Measurements from ENCODE around the gene SIPA1L3. TPM values are rescaled to one million over a fixed set of nuclear protein-coding genes. Genes with fewer than 3 reads are reported as not detected.
A peak's percentile ranks its signal among the peaks of the same experiment; 100 is the strongest.

The SIPA1L3 gene
- polyA plus RNA-seq, 6 donors from 2014 or later: 9.2 to 43.0 (median 19.5) TPM

DNA sequence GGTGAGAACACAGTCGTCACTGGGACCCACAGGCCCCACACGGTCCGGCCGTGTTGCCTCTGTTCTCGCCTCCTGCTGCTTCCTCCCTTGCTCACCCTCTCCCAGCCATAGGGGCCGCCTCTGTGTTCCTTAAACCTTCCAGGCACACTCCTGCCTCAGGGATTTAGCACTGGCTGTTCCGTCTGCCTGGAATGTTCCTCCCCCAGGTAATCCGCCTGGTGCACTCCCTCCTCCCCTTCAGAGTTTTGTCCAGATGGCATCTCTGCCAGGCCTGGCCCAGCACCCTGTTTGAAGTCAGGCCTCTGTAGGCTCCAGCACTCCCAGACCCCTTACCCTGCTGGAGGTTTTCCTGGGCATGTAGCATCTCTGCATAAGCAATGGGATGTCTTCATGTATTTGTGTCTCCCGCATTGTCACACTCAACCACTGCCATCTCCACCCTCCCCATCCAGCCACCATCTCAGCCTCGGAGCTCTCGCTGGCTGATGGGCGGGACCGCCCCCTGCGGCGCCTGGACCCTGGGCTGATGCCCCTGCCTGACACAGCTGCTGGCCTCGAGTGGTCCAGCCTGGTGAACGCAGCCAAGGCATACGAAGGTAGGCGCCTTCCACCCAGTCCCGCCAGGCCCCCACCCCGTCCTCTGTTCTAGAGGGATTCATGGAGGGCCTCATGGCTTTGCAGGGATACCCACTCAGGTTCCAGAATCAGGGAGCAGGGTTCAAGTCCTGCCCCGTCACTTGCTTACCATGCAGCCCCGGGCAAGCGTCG lies 291.1 kb downstream of the SIPA1L3 start:
- peaks cover 15 to 62% of the 10 kb centered on the region in 2 donors for H3K36me3 Mint-ChIP-seq
- H3K4me3 Mint-ChIP-seq: peak overlapping the region in 3 of 8 donors; percentile 37 to 68 (median 42)
- peak overlapping the region in 1 of 6 donors; percentile 54 for H3K27ac Mint-ChIP-seq

GRCh38 chr19:38199340-38199739 lies 292.3 kb downstream of the SIPA1L3 start:
- peaks cover 0 to 13% (median 9%) of the 10 kb centered on the region in 3 donors for H3K4me1 Mint-ChIP-seq
- no peak overlapping the region for H3K4me3 Mint-ChIP-seq
- DNase-seq: no peak
- peaks cover 0 to 4% (median 0%) of the 10 kb centered on the region in 3 donors for H3K27me3 Mint-ChIP-seq
- no peak for ATAC-seq (ENCODE audit: low read depth in 2 of 2)
- no peaks in the 10 kb centered on the region for H3K9me3 Mint-ChIP-seq
- no peak overlapping the region for H3K27ac Mint-ChIP-seq
- H3K36me3 Mint-ChIP-seq: peaks cover 15 to 62% of the 10 kb centered on the region in 2 donors

More for the DNA sequence above, 291.1 kb downstream of the SIPA1L3 start:
- peaks cover 0 to 13% (median 9%) of the 10 kb centered on the region in 3 donors for H3K4me1 Mint-ChIP-seq
- DNase-seq (no peak), ATAC-seq (ENCODE audit: low read depth in 2 of 2) (no peak)
- H3K9me3 Mint-ChIP-seq: no peaks in the 10 kb centered on the region
- H3K27me3 Mint-ChIP-seq: peaks cover 0 to 4% (median 0%) of the 10 kb centered on the region in 3 donors

- ATAC-seq (ENCODE audit: low read depth in 2 of 2): no peak
- H3K27me3 Mint-ChIP-seq: peaks cover 0 to 4% (median 0%) of the 10 kb centered on the region in 3 donors
Measured at GRCh38 chr19:38201731-38202130, 294.7 kb downstream of the SIPA1L3 start.

GRCh38 chr19:38202504-38202903 lies 295.5 kb downstream of the SIPA1L3 start:
- H3K4me1 Mint-ChIP-seq: peaks cover 0 to 5% (median 0%) of the 10 kb centered on the region in 3 donors
- H3K9me3 Mint-ChIP-seq: no peaks in the 10 kb centered on the region
- H3K4me3 Mint-ChIP-seq: peak overlapping the region in 2 of 8 donors; percentile 30 to 70
- H3K27me3 Mint-ChIP-seq: peaks cover 0 to 11% (median 0%) of the 10 kb centered on the region in 3 donors
- H3K27ac Mint-ChIP-seq: no peak overlapping the region
- ATAC-seq (ENCODE audit: low read depth in 2 of 2) (no peak), DNase-seq (no peak)
- H3K36me3 Mint-ChIP-seq: peaks cover 19 to 42% of the 10 kb centered on the region in 2 donors

More at GRCh38 chr19:38201731-38202130, 294.7 kb downstream of the SIPA1L3 start:
- peaks cover 15 to 42% of the 10 kb centered on the region in 2 donors for H3K36me3 Mint-ChIP-seq
- no peak for DNase-seq
- no peaks in the 10 kb centered on the region for H3K9me3 Mint-ChIP-seq
- H3K4me3 Mint-ChIP-seq: no peak overlapping the region
- peaks cover 0 to 5% (median 0%) of the 10 kb centered on the region in 3 donors for H3K4me1 Mint-ChIP-seq
- peak overlapping the region in 1 of 6 donors; percentile 79 for H3K27ac Mint-ChIP-seq

DNA sequence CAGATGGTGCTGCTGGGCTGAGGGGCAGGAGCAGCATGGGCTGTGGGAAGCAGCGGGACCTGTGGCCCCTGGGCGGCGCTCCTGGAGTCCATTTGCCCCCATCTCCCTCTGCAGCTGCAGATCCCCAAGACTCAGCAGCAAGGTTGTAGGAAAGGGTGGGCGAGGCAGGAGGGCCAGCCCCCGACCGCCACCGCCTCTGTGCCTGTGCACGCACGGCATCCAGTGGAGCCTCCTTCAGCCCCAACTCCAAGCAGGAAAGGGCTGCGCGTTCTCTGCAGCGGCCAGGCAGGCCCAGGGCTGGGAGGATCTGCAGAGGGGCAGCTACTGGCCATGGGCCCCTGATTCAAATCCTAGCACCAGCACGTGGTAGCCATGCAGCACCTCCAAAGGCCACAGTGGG lies 296.2 kb downstream of the SIPA1L3 start:
- peaks cover 0 to 11% (median 0%) of the 10 kb centered on the region in 3 donors for H3K27me3 Mint-ChIP-seq
- no peak overlapping the region for H3K4me3 Mint-ChIP-seq
- no peaks in the 10 kb centered on the region for H3K9me3 Mint-ChIP-seq
- no peak for ATAC-seq (ENCODE audit: low read depth in 2 of 2)
- H3K36me3 Mint-ChIP-seq: peaks cover 23 to 37% of the 10 kb centered on the region in 2 donors
- H3K27ac Mint-ChIP-seq: peak overlapping the region in 1 of 6 donors; percentile 24
- H3K4me1 Mint-ChIP-seq: peaks cover 0 to 5% (median under 1%) of the 10 kb centered on the region in 3 donors
- no peak for DNase-seq

GRCh38 chr19:38204096-38204495 lies 297.1 kb downstream of the SIPA1L3 start:
- ATAC-seq (ENCODE audit: low read depth in 2 of 2): no peak
- peak overlapping the region in 1 of 6 donors; percentile 84 for H3K27ac Mint-ChIP-seq
- H3K36me3 Mint-ChIP-seq: peaks cover 26 to 35% of the 10 kb centered on the region in 2 donors
- peaks cover 0 to 12% (median 0%) of the 10 kb centered on the region in 3 donors for H3K27me3 Mint-ChIP-seq
- H3K4me1 Mint-ChIP-seq: peaks cover 0 to 7% (median 5%) of the 10 kb centered on the region in 3 donors
- no peak for DNase-seq
- H3K9me3 Mint-ChIP-seq: no peaks in the 10 kb centered on the region
- H3K4me3 Mint-ChIP-seq: no peak overlapping the region

DNA sequence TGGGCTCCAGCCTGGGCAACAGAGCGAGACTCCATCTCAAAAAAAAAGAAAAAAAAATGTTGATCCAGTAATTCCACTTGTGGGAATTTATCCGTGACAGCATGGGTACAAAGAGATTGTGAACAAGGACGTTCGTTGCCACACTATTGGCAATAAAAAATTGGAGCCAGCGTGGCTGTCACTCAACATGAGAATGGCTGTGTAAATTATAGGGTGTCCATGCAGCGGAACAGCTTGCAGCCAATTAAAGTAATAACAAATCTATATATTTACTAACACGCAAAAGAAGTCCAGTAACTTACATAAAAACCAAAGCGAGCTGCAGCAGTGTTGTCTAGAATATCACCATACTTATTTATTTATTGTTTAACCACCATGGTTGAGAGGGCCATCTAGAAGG lies 297.7 kb downstream of the SIPA1L3 start:
- H3K36me3 Mint-ChIP-seq: peaks cover 26 to 39% of the 10 kb centered on the region in 2 donors
- H3K4me3 Mint-ChIP-seq: no peak overlapping the region
- peaks cover 2 to 18% (median 4%) of the 10 kb centered on the region in 3 donors for H3K27me3 Mint-ChIP-seq
- no peak overlapping the region for H3K27ac Mint-ChIP-seq
- peaks cover 4 to 13% (median 10%) of the 10 kb centered on the region in 3 donors for H3K4me1 Mint-ChIP-seq
- no peak for DNase-seq
- H3K9me3 Mint-ChIP-seq: peaks cover 0 to under 1% (median 0%) of the 10 kb centered on the region in 7 donors
- ATAC-seq (ENCODE audit: low read depth in 2 of 2): no peak

- Mint-ChIP-seq H3K4me1 (peaks cover 16 to 25% (median 24%) of the 10 kb centered on the region in 3 donors), H3K36me3 (peaks cover 30 to 45% of the 10 kb centered on the region in 2 donors), H3K27me3 (peaks cover 10 to 33% (median 18%) of the 10 kb centered on the region in 3 donors), H3K9me3 (peaks cover 0 to 2% (median 0%) of the 10 kb centered on the region in 7 donors), H3K27ac (peak overlapping the region in 1 of 6 donors; percentile 59), H3K4me3 (no peak overlapping the region)
- DNase-seq (no peak), ATAC-seq (ENCODE audit: low read depth in 2 of 2) (no peak)
Measured at GRCh38 chr19:38206006-38206745, 299.2 kb downstream of the SIPA1L3 start.

- H3K4me3 Mint-ChIP-seq: peak overlapping the region in 1 of 8 donors; percentile 9
- H3K9me3 Mint-ChIP-seq: peaks cover 0 to 2% (median 0%) of the 10 kb centered on the region in 7 donors
- H3K27me3 Mint-ChIP-seq: peaks cover 10 to 33% (median 18%) of the 10 kb centered on the region in 3 donors
- peaks cover 27 to 38% of the 10 kb centered on the region in 2 donors for H3K36me3 Mint-ChIP-seq
- no peak for ATAC-seq (ENCODE audit: low read depth in 2 of 2)
- DNase-seq: no peak
- H3K27ac Mint-ChIP-seq: peak overlapping the region in 2 of 6 donors; percentile 14 to 73
- peaks cover 16 to 25% (median 24%) of the 10 kb centered on the region in 3 donors for H3K4me1 Mint-ChIP-seq
Measured at GRCh38 chr19:38206928-38207327, 299.9 kb downstream of the SIPA1L3 start.

DNA sequence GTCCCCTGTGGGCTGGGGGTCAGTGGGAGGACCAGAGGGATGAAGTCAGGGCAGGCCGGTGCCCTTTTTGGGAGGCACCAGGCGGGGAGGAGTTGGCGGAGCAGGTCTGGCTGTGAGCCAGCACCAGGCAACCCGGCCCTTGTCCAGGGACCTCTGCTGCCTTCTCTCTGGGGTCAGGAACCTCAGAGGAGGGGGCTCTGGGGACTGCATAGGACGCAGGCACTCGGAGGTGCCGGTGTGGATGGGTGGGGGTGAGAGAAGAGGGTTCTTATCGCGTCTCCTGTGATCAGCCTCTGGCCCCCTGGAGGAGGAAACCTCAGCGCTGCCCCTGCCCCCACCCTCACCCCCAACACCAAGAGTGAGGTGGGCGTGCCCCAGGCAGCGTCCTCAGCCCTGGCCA lies 300.5 kb downstream of the SIPA1L3 start:
- peaks cover 26 to 32% of the 10 kb centered on the region in 2 donors for H3K36me3 Mint-ChIP-seq
- peaks cover 0 to 2% (median 0%) of the 10 kb centered on the region in 7 donors for H3K9me3 Mint-ChIP-seq
- H3K27me3 Mint-ChIP-seq: peaks cover 10 to 31% (median 18%) of the 10 kb centered on the region in 3 donors
- ATAC-seq (ENCODE audit: low read depth in 2 of 2) (no peak), DNase-seq (no peak)
- peak overlapping the region in 1 of 6 donors; percentile 73 for H3K27ac Mint-ChIP-seq
- H3K4me3 Mint-ChIP-seq: no peak overlapping the region
- H3K4me1 Mint-ChIP-seq: peaks cover 16 to 25% (median 22%) of the 10 kb centered on the region in 3 donors

GRCh38 chr19:38208571-38208970 lies 301.6 kb downstream of the SIPA1L3 start:
- Mint-ChIP-seq H3K27me3 (peaks cover 10 to 36% (median 24%) of the 10 kb centered on the region in 3 donors), H3K4me1 (peaks cover 16 to 27% (median 23%) of the 10 kb centered on the region in 3 donors), H3K4me3 (peak overlapping the region in 1 of 8 donors; percentile 32), H3K27ac (peak overlapping the region in 1 of 6 donors; percentile 71), H3K9me3 (peaks cover 0 to 2% (median 0%) of the 10 kb centered on the region in 7 donors), H3K36me3 (peaks cover 21 to 27% of the 10 kb centered on the region in 2 donors)
- no peak for ATAC-seq (ENCODE audit: low read depth in 2 of 2)
- no peak for DNase-seq

DNA sequence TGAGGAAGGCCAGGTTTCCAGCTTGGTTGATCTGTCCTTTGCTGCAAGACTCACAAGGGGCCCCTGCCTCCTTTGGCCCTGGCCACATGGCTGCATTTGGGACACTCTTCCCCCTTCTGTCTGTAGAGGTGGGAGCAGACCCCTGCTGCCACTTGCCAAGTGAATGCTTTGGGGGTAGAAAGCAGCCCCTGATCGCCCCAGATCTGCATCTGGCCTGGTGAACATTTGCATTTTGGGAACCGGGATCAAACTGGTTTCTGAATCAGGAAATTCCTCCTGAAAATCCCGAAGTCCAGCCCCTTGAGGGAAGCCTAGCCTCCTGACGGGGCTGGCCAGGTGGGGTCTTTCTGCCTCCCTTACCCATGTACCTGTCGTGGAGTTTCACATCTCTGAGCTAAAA lies 302.1 kb downstream of the SIPA1L3 start:
- H3K27me3 Mint-ChIP-seq: peaks cover 13 to 42% (median 30%) of the 10 kb centered on the region in 3 donors
- H3K27ac Mint-ChIP-seq: peak overlapping the region in 2 of 6 donors; percentile 62
- peak overlapping the region in 2 of 8 donors; percentile 5 to 65 for H3K4me3 Mint-ChIP-seq
- no peak for ATAC-seq (ENCODE audit: low read depth in 2 of 2)
- H3K9me3 Mint-ChIP-seq: peaks cover 0 to 4% (median 0%) of the 10 kb centered on the region in 7 donors
- H3K36me3 Mint-ChIP-seq: peaks cover 21 to 27% of the 10 kb centered on the region in 2 donors
- DNase-seq: no peak
- H3K4me1 Mint-ChIP-seq: peaks cover 21 to 31% (median 29%) of the 10 kb centered on the region in 3 donors

Measured in naive B cell (primary cell).